Endothelial cell of umbilical vein (primary cell): Measurements from ENCODE around the gene MRPL53. TPM values are rescaled to one million over a fixed set of nuclear protein-coding genes. Genes with fewer than 3 reads are reported as not detected.

Experiments used
- BruUV-seq: library from RNA; stranded (reverse); fragments of 400-500 nt; replicated peaks from 2 replicates; lab custom pipeline; 2021; lab: Mats Ljungman, UMichigan
- CTCF ChIA-PET: fragments of 300-600, 350-600 bp; sonication (Branson Sonifier 250); formaldehyde crosslinking; loops from one replicate; lab custom pipeline; 2021; ENCODE audit warnings: antibody characterized with exemption, inconsistent platforms; lab: Charles Lee
- POLR2A ChIA-PET: fragments of 300-600, 350-600 bp; sonication (Branson Sonifier 250); formaldehyde crosslinking; loops from one replicate; lab custom pipeline; 2021; ENCODE audit warnings: antibody characterized with exemption, inconsistent platforms; lab: Charles Lee
- DNase-seq: peaks from one replicate; pipeline ENCODE4 v3.0.0-alpha.2; 2011; ENCODE audit warnings: low read depth, low spot score
- FAIRE-seq: peaks from 2 replicates; lab custom pipeline; 2011; peaks lifted over from hg19 to GRCh38; lab: Jason Lieb, UNC
- H2AFZ ChIP-seq: 2 replicates; pipeline ENCODE4 v1.6.0; 2012; ENCODE audit warnings: low read depth, low read length, control low read depth, inconsistent platforms
- H3K27ac ChIP-seq: 2 replicates; pipeline ENCODE4 v1.5.1; 2011; ENCODE audit warnings: low read depth, mild to moderate bottlenecking, control low read depth, low read length, moderate library complexity; ENCODE audit not compliant: insufficient read depth
- H3K27me3 ChIP-seq, 2 experiments: 2 replicates each; pipeline versions ENCODE4 v1.6.0 to v1.6.1; 2011; ENCODE audit warnings: low read length in 2 of 2, mixed read lengths in 1 of 2; ENCODE audit not compliant: control insufficient read depth in 2 of 2, insufficient read depth in 2 of 2
- H3K36me3 ChIP-seq, 2 experiments: 2 replicates in 1 of 2; 3 replicates in 1 of 2; pipeline ENCODE4 v1.5.1; 2011; ENCODE audit warnings: low read length in 2 of 2, mild to moderate bottlenecking in 1 of 2, moderate library complexity in 1 of 2; ENCODE audit not compliant: control insufficient read depth in 2 of 2, insufficient read depth in 2 of 2; ENCODE audit errors: extremely low read depth in 1 of 2
- H3K4me1 ChIP-seq: 3 replicates; pipeline ENCODE4 v1.5.1; 2011; ENCODE audit warnings: mild to moderate bottlenecking, low read length; ENCODE audit not compliant: control insufficient read depth, insufficient read depth; ENCODE audit errors: extremely low read depth
- H3K4me2 ChIP-seq: 2 replicates; pipeline ENCODE4 v1.6.1; 2011; ENCODE audit warnings: low read length, control low read depth, mixed read lengths; ENCODE audit not compliant: insufficient read depth
- H3K4me3 ChIP-seq, 3 experiments: fragments of 200-600 bp in 1 of 3; sonication (generic), shearing (Covaris generic) in 1 of 3; replicated peaks in 1 of 3; 2 replicates each; pipeline ENCODE4 v1.5.1; 2011 to 2016; ENCODE audit warnings: control low read depth in 3 of 3, low read length in 3 of 3, mild to moderate bottlenecking in 2 of 3, inconsistent platforms in 1 of 3, low read depth in 1 of 3, moderate library complexity in 1 of 3; ENCODE audit not compliant: insufficient read depth in 1 of 3
- H3K79me2 ChIP-seq: 2 replicates; pipeline ENCODE4 v1.6.0; 2012; ENCODE audit warnings: low read length, inconsistent platforms; ENCODE audit not compliant: control insufficient read depth, insufficient read depth
- H3K9ac ChIP-seq: replicated peaks from 2 replicates; pipeline ENCODE3; 2011; ENCODE audit warnings: low read length, control low read depth; ENCODE audit not compliant: insufficient read depth; ENCODE audit errors: extremely low read depth
- H3K9me1 ChIP-seq: replicated peaks from 3 replicates; pipeline ENCODE4 v1.6.0; 2011; ENCODE audit warnings: mild to moderate bottlenecking, low read length; ENCODE audit not compliant: control insufficient read depth, insufficient read depth; ENCODE audit errors: extremely low read depth
- H3K9me3 ChIP-seq: replicated peaks from 2 replicates; pipeline ENCODE4 v1.5.1; 2012; ENCODE audit warnings: low read length, inconsistent platforms; ENCODE audit not compliant: control insufficient read depth, insufficient read depth
- H4K20me1 ChIP-seq: replicated peaks from 2 replicates; pipeline ENCODE3; 2011; ENCODE audit warnings: mild to moderate bottlenecking, low read length; ENCODE audit not compliant: control insufficient read depth, insufficient read depth; ENCODE audit errors: extremely low read depth
- CTCF ChIP-seq, 2 donors: IDR thresholded peaks; 1 replicate in 1 of 2; 2 replicates in 1 of 2; pipeline ENCODE4 v1.5.1; 2011; ENCODE audit warnings: low read length in 2 of 2, mild to moderate bottlenecking in 2 of 2, moderate library complexity in 2 of 2, control low read depth in 1 of 2, inconsistent platforms in 1 of 2, low read depth in 1 of 2; ENCODE audit not compliant: insufficient read depth in 1 of 2; ENCODE audit errors: extremely low read depth in 1 of 2
- EZH2 ChIP-seq: IDR thresholded peaks from 2 replicates; pipeline ENCODE4 v1.6.1; 2012; ENCODE audit warnings: borderline replicate concordance, low read depth, mild to moderate bottlenecking, moderate library complexity, low read length, inconsistent platforms; ENCODE audit not compliant: severe bottlenecking
- FOS ChIP-seq: IDR thresholded peaks from 2 replicates; pipeline ENCODE4 v1.6.1; 2011; ENCODE audit warnings: mild to moderate bottlenecking, low read length, moderate library complexity, borderline replicate concordance; ENCODE audit not compliant: insufficient read depth
- GATA2 ChIP-seq: IDR thresholded peaks from 2 replicates; pipeline ENCODE4 v1.7.0; 2011; ENCODE audit warnings: low read depth, mild to moderate bottlenecking, moderate library complexity, mixed read lengths, low read length; ENCODE audit not compliant: insufficient read length, insufficient read depth
- JUN ChIP-seq: IDR thresholded peaks from 2 replicates; pipeline ENCODE4 v1.6.1; 2011; ENCODE audit warnings: borderline replicate concordance, low read depth; ENCODE audit not compliant: insufficient read length, insufficient read depth
- MAX ChIP-seq: IDR thresholded peaks from 2 replicates; pipeline ENCODE4 v1.6.1; 2011; ENCODE audit not compliant: insufficient read depth, insufficient read length
- MYC ChIP-seq: IDR thresholded peaks from one replicate; pipeline ENCODE4 v1.6.1; 2011; ENCODE audit warnings: mild to moderate bottlenecking, low read depth, low read length
- POLR2A ChIP-seq: IDR thresholded peaks from 2 replicates; pipeline ENCODE4 v1.6.1; 2012; ENCODE audit warnings: low read depth, mild to moderate bottlenecking, control low read depth, low read length
- POLR2AphosphoS5 ChIP-seq: IDR thresholded peaks from 2 replicates; pipeline ENCODE4 v1.6.1; 2012; ENCODE audit warnings: low read depth, mild to moderate bottlenecking, control low read depth, low read length, moderate library complexity; ENCODE audit not compliant: insufficient read depth
- dilution Hi-C: fragments of 300-500 bp; cut with MboI; formaldehyde crosslinking; loops from one replicate; pipeline ENCODE4 v1.15.0; 2019; ENCODE audit warnings: low sequenced_read_pairs; ENCODE audit not compliant: extremely low pct_ligation_motif_present
- intact Hi-C: fragments of 100-400 bp; cut with micrococcal nuclease; formaldehyde crosslinking; loops from one replicate; pipeline ENCODE4 v1.10.0; 2022
- polyA plus RNA-seq, 4 experiments: library from polyadenylated mRNA; depleted of rRNA in 3 of 4; stranded (reverse) in 3 of 4; unstranded in 1 of 4; fragments of >200 nt; gene quantifications; 2 replicates each; pipeline versions ENCODE4 v1.2.1 to v1.2.3, GENCODE V29; 2011 to 2012; ENCODE audit warnings: missing spikeins in 1 of 4
- total RNA-seq: library from RNA; stranded (reverse); gene quantifications from 2 replicates; pipeline ENCODE4 v1.2.3, GENCODE V29; 2021

The MRPL53 gene
- total and polyA plus RNA-seq, 2 donors (not counting 3 experiments of a cell fraction or from before 2014, with no cell fraction given) = 68.7 to 69.7 TPM

DNA sequence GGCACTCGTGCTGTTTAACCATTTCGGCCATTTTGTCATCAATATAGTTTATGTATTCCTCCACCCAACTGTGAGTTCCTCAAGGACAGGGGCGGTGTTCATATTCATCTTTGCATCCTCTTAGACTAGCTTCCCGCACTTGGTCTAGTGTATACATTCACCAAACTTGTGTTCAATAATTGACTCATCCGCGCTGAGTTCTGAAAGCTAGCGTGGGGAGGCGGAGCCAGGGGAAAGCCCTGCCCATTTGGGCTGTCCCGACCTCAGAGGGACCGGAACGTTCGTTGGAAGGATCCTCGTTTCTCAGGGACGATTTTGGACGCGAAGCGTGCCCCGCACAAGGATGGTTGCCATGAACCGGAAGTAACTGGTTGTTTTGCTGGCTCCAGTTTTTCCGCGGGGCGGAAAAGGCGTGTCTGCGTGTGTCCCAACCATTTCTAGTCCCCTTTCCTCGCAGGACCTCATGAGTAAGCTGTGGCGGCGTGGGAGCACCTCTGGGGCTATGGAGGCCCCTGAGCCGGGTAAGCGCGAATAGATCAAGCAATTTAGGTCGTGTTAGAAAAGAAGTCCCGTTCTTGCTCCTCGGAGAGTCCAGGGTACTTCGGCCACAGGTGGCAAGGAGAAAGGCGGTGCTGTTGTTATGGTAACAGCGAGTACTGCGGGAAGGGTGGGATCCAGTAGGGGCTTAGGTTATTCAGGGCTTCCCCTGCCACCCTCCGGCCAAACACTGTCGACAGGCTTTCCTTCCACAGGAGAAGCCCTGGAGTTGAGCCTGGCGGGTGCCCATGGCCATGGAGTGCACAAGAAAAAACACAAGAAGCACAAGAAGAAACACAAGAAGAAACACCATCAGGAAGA lies 17.6 kb downstream of the MRPL53 start, which contains the start of gene INO80B:
TSS of gene INO80B (plus strand) at position 434 of the 858 bp plus-strand sequence. CDS start at position 464, 30 bp downstream.
- peaks cover 0 to 4% of the 10 kb centered on the region in 2 experiments for H3K27me3 ChIP-seq
- H3K79me2 ChIP-seq = peaks cover 2% of the 10 kb centered on the region
- ChIA-PET CTCF (interaction anchor here (0.7 to 2.7 kb wide), 9 partner anchors 9 to 631 kb away, joined by 3 to 15 read pairs (median 3); partner anchors contain the start of genes CCDC142 and TTC31), POLR2A (interaction anchor here (1.6 kb wide), 1 partner anchor 15 kb away, joined by 3 read pairs; no protein-coding TSS in a partner anchor)
- DNase-seq (peak; percentile 99), FAIRE-seq (peak; percentile 100)
- H3K4me1 ChIP-seq = peaks cover 22% of the 10 kb centered on the region
- TSS peak; percentile 16 for BruUV-seq
- TF ChIP-seq JUN = no peak
- TF ChIP-seq POLR2A = no peak
- TF ChIP-seq GATA2 = no peak
- TF ChIP-seq CTCF (IDR thresholded peaks at IDR 0.05; ENCODE audit: extremely low read depth in 1 of 2, insufficient read depth in 1 of 2, low read depth in 1 of 2, low read length in 2 of 2) = no peak
- TF ChIP-seq MYC = no peak
- no peak for TF ChIP-seq EZH2
- peak; percentile 67 for TF ChIP-seq MAX
- peak; percentile 52 for TF ChIP-seq POLR2AphosphoS5
- TF ChIP-seq FOS = peak; percentile 51
- H3K9me3 ChIP-seq = no peaks in the 10 kb centered on the region
- no peak within 1 kb of the TSS for H3K27ac ChIP-seq
- peak within 1 kb of the TSS; percentile 59 to 77 (median 69) for H3K4me3 ChIP-seq
- H3K36me3 ChIP-seq = no peaks in the 10 kb centered on the region
- intact Hi-C loops = loop anchor here (1.0 to 2.0 kb wide), 6 partner anchors 10 to 74 kb away; partner anchors contain the start of genes AUP1, C2orf81, HTRA2 and MOGS
- peak within 1 kb of the TSS; percentile 49 for H3K9ac ChIP-seq
- H2AFZ ChIP-seq = peak within 1 kb of the TSS; percentile 75
- no peaks in the 10 kb centered on the region for H4K20me1 ChIP-seq
- dilution Hi-C loops = no loop called here
- H3K9me1 ChIP-seq = no peaks in the 10 kb centered on the region
- H3K4me2 ChIP-seq = peak within 1 kb of the TSS; percentile 72
